Ovary (tissue), 9 donors: ENCODE results near the gene KHDRBS2. TPM values are rescaled to one million over a fixed set of nuclear protein-coding genes. Genes with fewer than 3 reads are reported as not detected.

Source experiments
- DNase-seq, 5 donors: peaks; one replicate each; pipeline ENCODE4 v3.0.0-alpha.2; 2019 to 2020
- H3K27ac ChIP-seq, 2 donors: fragments of 200-600 bp; one replicate each; pipeline versions ENCODE4 v1.5.1 to v1.8.0; 2019 to 2022
- H3K27me3 ChIP-seq: fragments of 200-600 bp; one replicate; pipeline ENCODE4 v1.8.0; 2022
- H3K36me3 ChIP-seq: fragments of 200-600 bp; sonication (generic); one replicate; pipeline ENCODE4 v1.5.1; 2019
- H3K4me1 ChIP-seq: one replicate; pipeline ENCODE4 v1.8.1; 2013; ENCODE audit warnings: mild to moderate bottlenecking, moderate library complexity; ENCODE audit not compliant: insufficient read depth
- H3K4me3 ChIP-seq: fragments of 200-600 bp; sonication (generic); one replicate; pipeline ENCODE4 v1.5.1; 2017
- H3K9me3 ChIP-seq, 2 donors: fragments of 200-600 bp in 1 of 2; sonication (generic) in 1 of 2; one replicate each; pipeline versions ENCODE4 v1.5.1 to v1.8.1; 2013 to 2019; ENCODE audit warnings: mild to moderate bottlenecking in 1 of 2, moderate library complexity in 1 of 2
- CTCF ChIP-seq, 3 donors: fragments of 450-650 bp in 2 of 3; fragments of 200-600 bp in 1 of 3; IDR thresholded peaks; one replicate each; pipeline versions ENCODE4 v1.5.1 to v1.8.0; 2016 to 2022; ENCODE audit warnings: antibody characterized with exemption in 3 of 3, mild to moderate bottlenecking in 1 of 3
- EP300 ChIP-seq: sonication (generic); formaldehyde crosslinking; IDR thresholded peaks from one replicate; pipeline ENCODE4 v1.6.1; 2017; ENCODE audit warnings: antibody characterized with exemption
- POLR2A ChIP-seq: fragments of 450-650 bp; IDR thresholded peaks from one replicate; pipeline ENCODE4 v1.6.1; 2017; ENCODE audit warnings: antibody characterized with exemption, mild to moderate bottlenecking, moderate library complexity
- WGBS, 3 donors: extraction: QIAGEN DNeasy Blood & Tissue Kit in 1 of 3; methylation state at CpG; one replicate each; pipeline versions ENCODE4 v1.1.5 to v1.1.7; 2013 to 2017; 5-methylcytosine and 5-hydroxymethylcytosine counted together
- intact Hi-C, 4 donors: fragments of 100-400 bp; cut with DNase I; formaldehyde crosslinking; loops; one replicate each; pipeline versions ENCODE4 v1.11.0 to v1.15.1; 2022 to 2023
- polyA plus RNA-seq, 2 donors: library from polyadenylated mRNA; stranded (reverse); fragments of 200-250 nt in 1 of 2; fragments of 350-450 nt in 1 of 2; fragmentation: Illumina TruSeq in 1 of 2; extraction: RNeasy Lipid Tissue Mini Kit (QIAGEN cat#74804) in 1 of 2; gene quantifications; one replicate each; pipeline ENCODE4 v1.2.3, GENCODE V29; 2013 to 2014
- total RNA-seq, 7 donors: library from RNA; depleted of rRNA in 2 of 7; stranded (reverse); fragments of >200 nt in 2 of 7; fragmentation: NEBNext Ultra II Directional in 3 of 7; extraction: Animal tissue kit (Norgen Biotek cat#: 25700) in 3 of 7; gene quantifications; one replicate each; pipeline versions ENCODE4 v1.1.0 to v1.2.4, GENCODE V29; 2016 to 2023
- donor health status: DM: no; HTN: no; CAD: no; lungs with moderate emphysema.
- donor health status: DM: no; HTN: no; CAD: no.
- donor health status: Bipolar disorder and iron deficiency.
- donor health status: DM: yes; HTN: yes; CAD: no.
- donor health status: DM: no; HTN: no; CAD: no.
- donor health status: DM: yes; HTN: yes; CAD: no.

KHDRBS2 gene
- total and polyA plus RNA-seq, 9 donors = 0.07 to 2.2 (median 0.23) TPM; not detected in 3

- WGBS, 3 donors = 16 to 46% (median 23%) methylated on average over 1 of the region's 1 CpG
- TF ChIP-seq POLR2A (no peak), CTCF (IDR thresholded peaks at IDR 0.05) (no peak), EP300 (no peak)
- no peaks in the 10 kb centered on the region for H3K9me3 ChIP-seq
- DNase-seq = no peak
- no peaks in the 10 kb centered on the region for H3K36me3 ChIP-seq
- no peaks in the 10 kb centered on the region for H3K4me1 ChIP-seq
- no peaks in the 10 kb centered on the region for H3K27me3 ChIP-seq
- intact Hi-C loops = no loop called here
- no peak overlapping the region for H3K27ac ChIP-seq
- no peak overlapping the region for H3K4me3 ChIP-seq
These were observed 336.1 kb downstream of the KHDRBS2 start for GRCh38 chr6:61949971-61950370.

- TF ChIP-seq POLR2A (no peak), CTCF (IDR thresholded peaks at IDR 0.05) (no peak), EP300 (no peak)
- no peak for DNase-seq
- H3K27ac ChIP-seq = no peak overlapping the region
- H3K4me1 ChIP-seq = no peaks in the 10 kb centered on the region
- H3K27me3 ChIP-seq = no peaks in the 10 kb centered on the region
- intact Hi-C loops = no loop called here
- no peak overlapping the region for H3K4me3 ChIP-seq
- no peaks in the 10 kb centered on the region for H3K9me3 ChIP-seq
- H3K36me3 ChIP-seq = no peaks in the 10 kb centered on the region
These were observed 336.9 kb downstream of the KHDRBS2 start for GRCh38 chr6:61949161-61949560.

- H3K4me1 ChIP-seq = no peaks in the 10 kb centered on the region
- H3K9me3 ChIP-seq = no peaks in the 10 kb centered on the region
- TF ChIP-seq EP300 (no peak), POLR2A (no peak), CTCF (IDR thresholded peaks at IDR 0.05) (no peak)
- H3K27ac ChIP-seq = no peak overlapping the region
- H3K4me3 ChIP-seq = no peak overlapping the region
- intact Hi-C loops = no loop called here
- no peaks in the 10 kb centered on the region for H3K36me3 ChIP-seq
- H3K27me3 ChIP-seq = no peaks in the 10 kb centered on the region
- DNase-seq = no peak
These were observed 338.6 kb downstream of the KHDRBS2 start for GRCh38 chr6:61947311-61947947.

GRCh38 chr6:61940919-61941318 is 345.1 kb downstream of the KHDRBS2 start:
- no peak for TF ChIP-seq POLR2A
- no peak for TF ChIP-seq EP300
- no peak for TF ChIP-seq CTCF (IDR thresholded peaks at IDR 0.05)
- intact Hi-C loops = no loop called here
- no peak overlapping the region for H3K27ac ChIP-seq
- no peak for DNase-seq
- H3K27me3 ChIP-seq = no peaks in the 10 kb centered on the region
- no peak overlapping the region for H3K4me3 ChIP-seq
- H3K9me3 ChIP-seq = no peaks in the 10 kb centered on the region
- no peaks in the 10 kb centered on the region for H3K36me3 ChIP-seq
- no peaks in the 10 kb centered on the region for H3K4me1 ChIP-seq
- 76 to 100% (median 87%) methylated on average over 2 of the region's 2 CpGs for WGBS, 3 donors
